HepG2 (cell line): ENCODE results near the gene POLRMT. TPM values are rescaled to one million over a fixed set of nuclear protein-coding genes. Genes with fewer than 3 reads are reported as not detected.

ENCODE experiments used
- ATAC-seq: fragments of 200-7000 bp; cut with Tn5 transposase; 3 replicates; pipeline ENCODE4 v1.9.1; 2020; ENCODE audit warnings: mild to moderate bottlenecking, moderate library complexity
- BruUV-seq: library from RNA; stranded (reverse); fragments of 400-500 nt; replicated peaks from 2 replicates; lab custom pipeline; 2021; lab: Mats Ljungman, UMichigan
- CTCF ChIA-PET: fragments of 300-600 bp; formaldehyde crosslinking; extraction: SDS; loops from one replicate; lab custom pipeline; 2021; ENCODE audit warnings: low total read pairs, inconsistent platforms, low intra/inter-chr PET ratio; lab: Yijun Ruan, JAX
- POLR2A ChIA-PET: fragments of 350-600 bp; sonication (Branson Sonifier 250); formaldehyde crosslinking; loops from one replicate; lab custom pipeline; 2020; ENCODE audit warnings: antibody characterized with exemption, inconsistent platforms; lab: Yijun Ruan, JAX
- DNase-seq: peaks from one replicate; pipeline ENCODE4 v3.0.0-alpha.2; 2015; ENCODE audit warnings: low spot score
- FAIRE-seq: peaks from 3 replicates; lab custom pipeline; 2011; peaks lifted over from hg19 to GRCh38; lab: Jason Lieb, UNC
- H2AFZ ChIP-seq: one replicate; pipeline ENCODE4 v1.6.1; 2011; ENCODE audit warnings: low read length, inconsistent platforms
- H3K27ac ChIP-seq: fragments of 300-600 bp; 3 replicates; pipeline ENCODE4 v1.8.0; 2011; ENCODE audit warnings: mixed run types, mild to moderate bottlenecking, mixed read lengths, low read length, inconsistent platforms; ENCODE audit not compliant: insufficient read depth; ENCODE audit errors: extremely low read length
- H3K27me3 ChIP-seq, 2 experiments: fragments of 200-600 bp in 1 of 2; 2 replicates in 1 of 2; 3 replicates in 1 of 2; pipeline versions ENCODE4 v1.6.0 to v1.8.0; 2011; ENCODE audit warnings: low read length in 2 of 2, mild to moderate bottlenecking in 2 of 2, moderate library complexity in 2 of 2, inconsistent platforms in 1 of 2; ENCODE audit not compliant: insufficient read depth in 2 of 2, control insufficient read depth in 1 of 2
- H3K36me3 ChIP-seq, 2 experiments: fragments of 200-600 bp in 1 of 2; replicated peaks in 1 of 2; 2 replicates in 1 of 2; 3 replicates in 1 of 2; pipeline versions ENCODE4 v1.5.1 to v1.8.0; 2011; ENCODE audit warnings: low read length in 2 of 2, inconsistent platforms in 1 of 2; ENCODE audit not compliant: insufficient read depth in 2 of 2, control insufficient read depth in 1 of 2
- H3K4me1 ChIP-seq: 2 replicates; pipeline ENCODE4 v1.5.1; 2012; ENCODE audit warnings: low read length, inconsistent platforms; ENCODE audit not compliant: insufficient read depth
- H3K4me2 ChIP-seq: 2 replicates; pipeline ENCODE4 v1.6.0; 2011; ENCODE audit warnings: low read depth, low read length, inconsistent platforms
- H3K4me3 ChIP-seq, 3 experiments: fragments of 200-600 bp in 1 of 3; sonication (generic), shearing (Covaris generic) in 1 of 3; replicated peaks in 1 of 3; 2 replicates each; pipeline ENCODE4 v1.5.1; 2011 to 2016; ENCODE audit warnings: low read length in 3 of 3, inconsistent platforms in 2 of 3, low read depth in 2 of 3, mild to moderate bottlenecking in 2 of 3, control low read depth in 1 of 3, mixed read lengths in 1 of 3; ENCODE audit not compliant: insufficient read depth in 1 of 3
- H3K79me2 ChIP-seq: one replicate; pipeline ENCODE4 v1.6.1; 2011; ENCODE audit warnings: low read length, inconsistent platforms; ENCODE audit not compliant: insufficient read depth
- H3K9ac ChIP-seq: 2 replicates; pipeline ENCODE4 v1.6.0; 2011; ENCODE audit warnings: mild to moderate bottlenecking, low read depth, low read length, inconsistent platforms; ENCODE audit not compliant: insufficient read depth
- H3K9me3 ChIP-seq: 2 replicates; pipeline ENCODE4 v1.5.1; 2012; ENCODE audit warnings: mild to moderate bottlenecking, low read length
- H4K20me1 ChIP-seq: 2 replicates; pipeline ENCODE4 v1.6.0; 2011; ENCODE audit warnings: inconsistent platforms, mild to moderate bottlenecking, low read length, moderate library complexity; ENCODE audit not compliant: insufficient read depth
- ADNP ChIP-seq: sonication (generic); formaldehyde crosslinking; IDR thresholded peaks from 2 replicates; pipeline ENCODE4 v1.4.0; 2020; ENCODE audit warnings: missing genetic modification reagents
- ERF ChIP-seq: IDR thresholded peaks from 2 replicates; pipeline ENCODE4 v1.6.1; 2018; ENCODE audit warnings: missing biosample characterization, missing genetic modification reagents
- FOXO1 ChIP-seq: sonication (generic); formaldehyde crosslinking; IDR thresholded peaks from 2 replicates; pipeline ENCODE4 v1.4.0; 2020; ENCODE audit warnings: missing genetic modification reagents
- HNRNPUL1 ChIP-seq: fragments of 200-400 bp; formaldehyde crosslinking; IDR thresholded peaks from 2 replicates; pipeline ENCODE4 v1.6.1; 2017; ENCODE audit warnings: low read depth, mild to moderate bottlenecking, low read length, moderate library complexity
- IRF2 ChIP-seq: IDR thresholded peaks from 2 replicates; pipeline ENCODE4 v1.6.1; 2018; ENCODE audit warnings: missing genetic modification reagents, missing compliant biosample characterization
- REST ChIP-seq, 2 experiments: IDR thresholded peaks; 2 replicates each; pipeline ENCODE4 v1.6.1; 2011 to 2012; ENCODE audit warnings: low read length in 2 of 2, borderline replicate concordance in 1 of 2, low read depth in 1 of 2, mild to moderate bottlenecking in 1 of 2, moderate library complexity in 1 of 2
- TEAD3 ChIP-seq: optimal IDR thresholded peaks from 2 replicates; pipeline ENCODE3; 2016; ENCODE audit warnings: borderline replicate concordance
- XBP1 ChIP-seq: sonication (generic); formaldehyde crosslinking; IDR thresholded peaks from 2 replicates; pipeline ENCODE4 v1.5.0; 2020; ENCODE audit warnings: missing genetic modification reagents
- ZBTB38 ChIP-seq: sonication (generic); formaldehyde crosslinking; IDR thresholded peaks from 2 replicates; pipeline ENCODE4 v1.5.1; 2020; ENCODE audit warnings: mild to moderate bottlenecking, missing genetic modification reagents
- ZNF263 ChIP-seq: sonication (generic); formaldehyde crosslinking; IDR thresholded peaks from 2 replicates; pipeline ENCODE4 v1.4.0; 2020; ENCODE audit warnings: missing genetic modification reagents
- ZNF451 ChIP-seq: sonication (generic); formaldehyde crosslinking; IDR thresholded peaks from 2 replicates; pipeline ENCODE4 v1.5.0; 2020; ENCODE audit warnings: mild to moderate bottlenecking, missing genetic modification reagents
- ZNF737 ChIP-seq: sonication (generic); formaldehyde crosslinking; IDR thresholded peaks from 2 replicates; pipeline ENCODE4 v1.5.0; 2020; ENCODE audit warnings: missing genetic modification reagents, mild to moderate bottlenecking, borderline replicate concordance
- ZSCAN20 ChIP-seq: sonication (generic); formaldehyde crosslinking; IDR thresholded peaks from 2 replicates; pipeline ENCODE4 v1.4.0; 2020; ENCODE audit warnings: missing genetic modification reagents, mild to moderate bottlenecking, borderline replicate concordance
- WGBS: methylation state at CpG from one replicate; pipeline ENCODE4 v1.1.6; 2017; ENCODE audit warnings: low lambda C conversion rate; 5-methylcytosine and 5-hydroxymethylcytosine counted together
- in situ Hi-C: cut with HindIII; loops from 2 replicates; pipeline ENCODE4 v1.10.0; 2017; ENCODE audit warnings: low pct_unique_long_range_greater_than_20kb; ENCODE audit not compliant: extremely low pct_ligation_motif_present
- intact Hi-C: fragments of 100-400 bp; cut with micrococcal nuclease; formaldehyde crosslinking; loops from one replicate; pipeline ENCODE4 v1.10.0; 2022; ENCODE audit not compliant: unreplicated experiment
- polyA plus RNA-seq, 8 experiments: library from polyadenylated mRNA; depleted of rRNA in 3 of 8; stranded (reverse) in 7 of 8; unstranded in 1 of 8; fragments of >200 nt; fragmentation: Illumina TruSeq in 4 of 8; extraction: Trizol in 4 of 8; gene quantifications; 2 replicates each; pipeline versions ENCODE4 v1.2.1 to v1.2.3, GENCODE V29; 2011 to 2016; ENCODE audit warnings: low read depth in 4 of 8, missing spikeins in 1 of 8, mixed read lengths in 1 of 8; ENCODE audit not compliant: insufficient read depth in 1 of 8
- total RNA-seq, 5 experiments: library from RNA; depleted of rRNA; stranded (reverse); fragments of >200 nt; fragmentation: Illumina TruSeq; extraction: Trizol; gene quantifications; 2 replicates each; pipeline ENCODE4 v1.2.3, GENCODE V29; 2016; ENCODE audit warnings: low read depth in 1 of 5
- TF ChIP-seq, protein P1 (sequence below): sonication (generic); formaldehyde crosslinking; IDR thresholded peaks from 2 replicates; pipeline ENCODE4 v1.4.0; 2020; ENCODE audit warnings: missing genetic modification reagents, mild to moderate bottlenecking, borderline replicate concordance
- TF ChIP-seq, protein P2 (sequence below): sonication (generic); formaldehyde crosslinking; IDR thresholded peaks from 2 replicates; pipeline ENCODE4 v1.5.0; 2020; ENCODE audit warnings: missing genetic modification reagents, mild to moderate bottlenecking, borderline replicate concordance

POLRMT gene
- total and polyA plus RNA-seq, 2 of the 13 experiments (the other 11 are each of a cell fraction or from before 2014, with no cell fraction given), result 78.0 to 101 TPM

DNA sequence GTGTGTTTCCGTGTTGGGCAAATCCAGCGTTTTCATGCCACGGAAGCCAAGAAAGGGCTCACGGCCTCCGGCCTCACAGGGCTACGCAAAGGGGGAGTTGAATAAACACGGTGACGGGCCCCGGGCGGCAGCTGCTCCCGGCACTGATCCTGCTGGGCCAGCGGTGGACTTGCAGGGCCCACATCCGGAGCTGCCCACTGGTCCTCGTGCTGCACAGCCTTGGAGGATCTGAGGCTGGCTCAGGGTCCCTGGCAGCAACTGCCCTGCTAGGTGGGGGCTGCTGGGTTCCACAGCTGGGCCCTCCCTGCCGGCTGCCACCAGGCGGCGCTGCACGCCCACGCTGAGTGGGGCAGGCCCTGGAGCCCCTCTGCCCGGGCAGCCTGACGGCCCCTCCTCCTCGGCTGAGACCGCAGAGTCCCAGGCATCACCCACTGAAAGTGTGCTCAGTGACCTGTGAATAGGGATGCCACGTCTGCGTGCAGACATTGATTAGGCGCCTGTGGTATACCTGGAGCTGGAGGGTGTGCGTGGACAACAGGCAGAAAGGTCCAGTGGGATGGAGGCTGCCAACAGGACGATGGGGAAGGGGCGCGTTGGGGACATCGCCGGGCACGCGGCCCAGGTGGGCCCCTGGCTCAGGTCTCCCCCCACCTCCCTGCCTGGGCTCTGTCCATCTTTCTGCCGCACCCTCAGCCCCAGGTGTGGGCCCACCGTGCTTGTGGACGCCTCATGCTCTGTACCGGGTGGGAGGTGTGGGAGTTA lies 48.9 kb downstream of the POLRMT start:
- no peak overlapping the region for H3K9ac ChIP-seq
- peaks cover 56% of the 10 kb centered on the region for H4K20me1 ChIP-seq
- DNase-seq (no peak), ATAC-seq (peak; percentile 61), FAIRE-seq (no peak)
- intact Hi-C loops (loop anchor here (10.0 kb wide), 1 partner anchor 80 kb away; the partner anchor contains the start of gene RNF126), in situ Hi-C loops (loop anchor here (5.0 to 10.0 kb wide), 2 partner anchors 32 to 150 kb away; no protein-coding TSS in a partner anchor)
- BruUV-seq, result no TSS peak
- peaks cover 6% of the 10 kb centered on the region for H3K79me2 ChIP-seq
- H3K9me3 ChIP-seq, result no peaks in the 10 kb centered on the region
- peaks cover 5 to 20% of the 10 kb centered on the region in 2 experiments for H3K27me3 ChIP-seq
- 33% methylated on average over 18 of the region's 38 CpGs for WGBS
- peaks cover 19 to 28% of the 10 kb centered on the region in 2 experiments; a peak in 4 of 5 replicates for H3K36me3 ChIP-seq
- H2AFZ ChIP-seq, result no peak overlapping the region
- no peak overlapping the region for H3K4me2 ChIP-seq
- H3K27ac ChIP-seq, result no peak overlapping the region
- H3K4me3 ChIP-seq, result no peak overlapping the region
- ChIA-PET POLR2A (interaction anchor here (1.2 to 3.9 kb wide), 3 partner anchors 10 to 28 kb away, joined by 7 to 16 read pairs (median 11); partner anchors contain the start of gene BSG), CTCF (interaction anchor here (1.2 to 2.4 kb wide), 3 partner anchors 21 to 80 kb away, joined by 3 to 9 read pairs (median 4); no protein-coding TSS in a partner anchor)
- peaks cover 35% of the 10 kb centered on the region for H3K4me1 ChIP-seq
- TF ChIP-seq IRF2 (CRISPR knock-in tag) (0 out of 2 replicates have a peak, but pooled peaks have one; percentile 66), ZNF451 (CRISPR knock-in tag) (no peak), REST (IDR thresholded peaks at IDR 0.05; ENCODE audit: borderline replicate concordance in 1 of 2, low read depth in 1 of 2, low read length in 2 of 2) (0 out of 4 replicates have a peak, but pooled peaks of 1 of the 2 experiments have one; percentile 12), ADNP (CRISPR knock-in tag) (0 out of 2 replicates have a peak, but pooled peaks have one; percentile 14), FOXO1 (CRISPR knock-in tag) (no peak; the same call in 1 of the 2 replicates), HNRNPUL1 (no peak), ZSCAN20 (CRISPR knock-in tag) (0 out of 2 replicates have a peak, but pooled peaks have one; percentile 31), ZBTB38 (CRISPR knock-in tag) (peak; percentile 88), TEAD3 (CRISPR knock-in tag) (peak; percentile 71), ZNF737 (CRISPR knock-in tag) (no peak), ZNF263 (peak; percentile 53), ERF (peak; percentile 84; the same call in 1 of the 2 replicates), XBP1 (CRISPR knock-in tag) (no peak)
- TF ChIP-seq, protein P1, sequence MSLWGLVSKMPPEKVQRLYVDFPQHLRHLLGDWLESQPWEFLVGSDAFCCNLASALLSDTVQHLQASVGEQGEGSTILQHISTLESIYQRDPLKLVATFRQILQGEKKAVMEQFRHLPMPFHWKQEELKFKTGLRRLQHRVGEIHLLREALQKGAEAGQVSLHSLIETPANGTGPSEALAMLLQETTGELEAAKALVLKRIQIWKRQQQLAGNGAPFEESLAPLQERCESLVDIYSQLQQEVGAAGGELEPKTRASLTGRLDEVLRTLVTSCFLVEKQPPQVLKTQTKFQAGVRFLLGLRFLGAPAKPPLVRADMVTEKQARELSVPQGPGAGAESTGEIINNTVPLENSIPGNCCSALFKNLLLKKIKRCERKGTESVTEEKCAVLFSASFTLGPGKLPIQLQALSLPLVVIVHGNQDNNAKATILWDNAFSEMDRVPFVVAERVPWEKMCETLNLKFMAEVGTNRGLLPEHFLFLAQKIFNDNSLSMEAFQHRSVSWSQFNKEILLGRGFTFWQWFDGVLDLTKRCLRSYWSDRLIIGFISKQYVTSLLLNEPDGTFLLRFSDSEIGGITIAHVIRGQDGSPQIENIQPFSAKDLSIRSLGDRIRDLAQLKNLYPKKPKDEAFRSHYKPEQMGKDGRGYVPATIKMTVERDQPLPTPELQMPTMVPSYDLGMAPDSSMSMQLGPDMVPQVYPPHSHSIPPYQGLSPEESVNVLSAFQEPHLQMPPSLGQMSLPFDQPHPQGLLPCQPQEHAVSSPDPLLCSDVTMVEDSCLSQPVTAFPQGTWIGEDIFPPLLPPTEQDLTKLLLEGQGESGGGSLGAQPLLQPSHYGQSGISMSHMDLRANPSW, result peak; percentile 25; the same call in 1 of the 2 replicates
- TF ChIP-seq, protein P2, sequence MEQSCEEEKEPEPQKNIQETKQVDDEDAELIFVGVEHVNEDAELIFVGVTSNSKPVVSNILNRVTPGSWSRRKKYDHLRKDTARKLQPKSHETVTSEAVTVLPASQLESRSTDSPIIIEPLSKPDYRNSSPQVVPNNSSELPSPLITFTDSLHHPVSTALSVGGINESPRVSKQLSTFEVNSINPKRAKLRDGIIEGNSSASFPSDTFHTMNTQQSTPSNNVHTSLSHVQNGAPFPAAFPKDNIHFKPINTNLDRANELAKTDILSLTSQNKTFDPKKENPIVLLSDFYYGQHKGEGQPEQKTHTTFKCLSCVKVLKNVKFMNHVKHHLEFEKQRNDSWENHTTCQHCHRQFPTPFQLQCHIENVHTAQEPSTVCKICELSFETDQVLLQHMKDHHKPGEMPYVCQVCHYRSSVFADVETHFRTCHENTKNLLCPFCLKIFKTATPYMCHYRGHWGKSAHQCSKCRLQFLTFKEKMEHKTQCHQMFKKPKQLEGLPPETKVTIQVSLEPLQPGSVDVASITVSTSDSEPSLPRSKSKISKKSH (CRISPR knock-in tag), result no peak
